Testis (tissue), 3 donors: ENCODE data around the gene MPV17. TPM values are rescaled to one million over a fixed set of nuclear protein-coding genes. Genes with fewer than 3 reads are reported as not detected.
"Not testable (repeated sequence)": the region's sequence is repeated elsewhere in the genome, so short reads cannot be mapped to it uniquely, and the experiment has no call there.

ENCODE experiments used
- DNase-seq: peaks from one replicate; pipeline ENCODE4 v3.0.0-alpha.2; 2019
- H3K27ac ChIP-seq, 2 donors: fragments of 200-600 bp; sonication (generic); one replicate each; pipeline ENCODE4 v1.5.1; 2019
- H3K27me3 ChIP-seq: fragments of 200-600 bp; sonication (generic); one replicate; pipeline ENCODE4 v1.5.1; 2019
- H3K36me3 ChIP-seq: fragments of 200-600 bp; sonication (generic); one replicate; pipeline ENCODE4 v1.5.1; 2017; ENCODE audit warnings: low read depth; ENCODE audit errors: missing control alignments
- H3K4me1 ChIP-seq: fragments of 200-600 bp; sonication (generic); one replicate; pipeline ENCODE4 v1.5.1; 2019
- H3K4me3 ChIP-seq, 2 donors: fragments of 200-600 bp; sonication (generic); one replicate each; pipeline ENCODE4 v1.5.1; 2017 to 2019
- H3K9me3 ChIP-seq: fragments of 200-600 bp; sonication (generic); one replicate; pipeline ENCODE4 v1.5.1; 2017
- POLR2A ChIP-seq: fragments of 450-650 bp; IDR thresholded peaks from one replicate; pipeline ENCODE4 v1.6.1; 2017; ENCODE audit warnings: antibody characterized with exemption, mild to moderate bottlenecking, moderate library complexity
- WGBS, 2 donors: methylation state at CpG; one replicate each; pipeline ENCODE4 v1.1.5; 2018; 5-methylcytosine and 5-hydroxymethylcytosine counted together
- intact Hi-C: fragments of 100-400 bp; cut with DNase I; formaldehyde crosslinking; loops from one replicate; pipeline ENCODE4 v1.15.1; 2023; ENCODE audit warnings: low total_unique reads
- polyA plus RNA-seq: library from polyadenylated mRNA; stranded (reverse); fragments of 350-450 nt; fragmentation: Illumina TruSeq; extraction: RNeasy Lipid Tissue Mini Kit (QIAGEN cat#74804); gene quantifications from one replicate; pipeline ENCODE4 v1.2.3, GENCODE V29; 2014; ENCODE audit warnings: low read depth, low replicate concordance; ENCODE audit not compliant: insufficient read depth
- total RNA-seq, 2 donors: library from RNA; depleted of rRNA; stranded (reverse); fragments of >200 nt; gene quantifications; one replicate each; pipeline ENCODE4 v1.2.3, GENCODE V29; 2016
- TF ChIP-seq, protein P1 (sequence below), 3 experiments: fragments of 450-650 bp in 2 of 3; fragments of 200-600 bp in 1 of 3; sonication (generic) in 1 of 3; IDR thresholded peaks; one replicate each; pipeline ENCODE4 v1.5.1; 2016 to 2019; ENCODE audit warnings: antibody characterized with exemption in 3 of 3, mild to moderate bottlenecking in 2 of 3, moderate library complexity in 1 of 3

MPV17 gene
- total and polyA plus RNA-seq, 3 donors from 2014 or later, result 59.5 to 72.3 (median 71.2) TPM

DNA sequence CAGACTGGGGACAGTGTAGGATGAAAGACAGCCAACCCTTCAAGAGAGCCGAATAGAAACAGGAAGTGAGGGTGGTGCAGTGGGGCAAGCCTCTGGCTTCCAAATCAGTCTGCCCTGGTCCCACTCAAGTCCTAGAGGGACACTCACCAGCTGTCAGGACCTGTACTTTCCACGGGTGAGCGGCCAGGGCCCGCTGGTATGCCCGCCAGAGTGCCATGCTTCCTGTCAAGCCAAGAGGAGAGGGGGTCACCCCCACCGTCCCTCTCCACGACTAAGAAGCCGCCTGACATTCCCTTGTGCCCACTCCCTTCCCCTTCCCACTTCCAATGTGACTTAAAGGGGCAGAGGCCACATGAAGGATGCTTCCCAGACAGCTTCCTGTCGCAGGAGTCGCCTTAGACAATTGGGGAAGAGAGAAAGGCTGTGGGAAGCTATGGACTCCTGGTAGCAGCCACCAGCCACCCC is 564 bp downstream of the MPV17 start:
- 1 to 2% methylated on average over 10 of the region's 10 CpGs for WGBS, 2 donors

DNA sequence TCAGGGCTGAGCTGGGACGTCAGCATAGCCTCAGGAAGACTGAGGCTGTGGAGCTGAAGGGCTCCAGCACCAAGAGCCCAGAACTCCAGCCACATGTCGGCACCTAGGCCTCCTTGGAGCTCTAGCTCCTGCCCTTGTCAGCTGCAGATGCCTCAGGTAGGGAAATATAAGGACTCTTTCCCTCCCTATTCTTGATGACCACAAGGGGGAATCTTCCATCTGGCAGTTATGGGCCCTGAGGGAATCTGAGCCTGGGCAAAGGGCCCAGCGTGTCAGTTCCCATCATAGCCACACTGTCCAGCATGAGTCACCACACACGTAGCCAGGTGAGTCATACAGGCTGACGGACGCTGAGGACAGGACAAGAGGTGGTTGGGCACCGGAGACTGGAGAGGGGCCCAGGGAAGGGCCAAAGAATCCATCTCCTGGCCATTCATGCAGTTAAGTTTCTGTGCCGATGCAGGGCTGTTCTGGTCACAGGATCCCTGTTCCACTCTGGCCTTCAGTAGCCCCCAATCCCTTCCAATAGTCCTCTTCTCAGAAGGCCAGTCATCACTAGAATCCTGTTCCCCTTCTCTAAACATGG is 1.8 kb downstream of the MPV17 start:
- Histone ChIP-seq H3K27ac (no peak overlapping the region), H3K4me1 (peaks cover 16% of the 10 kb centered on the region), H3K27me3 (no peaks in the 10 kb centered on the region), H3K9me3 (no peaks in the 10 kb centered on the region), H3K4me3 (no peak overlapping the region), H3K36me3 (no peaks in the 10 kb centered on the region)
- TF ChIP-seq POLR2A, result no peak
- TF ChIP-seq, protein P1, sequence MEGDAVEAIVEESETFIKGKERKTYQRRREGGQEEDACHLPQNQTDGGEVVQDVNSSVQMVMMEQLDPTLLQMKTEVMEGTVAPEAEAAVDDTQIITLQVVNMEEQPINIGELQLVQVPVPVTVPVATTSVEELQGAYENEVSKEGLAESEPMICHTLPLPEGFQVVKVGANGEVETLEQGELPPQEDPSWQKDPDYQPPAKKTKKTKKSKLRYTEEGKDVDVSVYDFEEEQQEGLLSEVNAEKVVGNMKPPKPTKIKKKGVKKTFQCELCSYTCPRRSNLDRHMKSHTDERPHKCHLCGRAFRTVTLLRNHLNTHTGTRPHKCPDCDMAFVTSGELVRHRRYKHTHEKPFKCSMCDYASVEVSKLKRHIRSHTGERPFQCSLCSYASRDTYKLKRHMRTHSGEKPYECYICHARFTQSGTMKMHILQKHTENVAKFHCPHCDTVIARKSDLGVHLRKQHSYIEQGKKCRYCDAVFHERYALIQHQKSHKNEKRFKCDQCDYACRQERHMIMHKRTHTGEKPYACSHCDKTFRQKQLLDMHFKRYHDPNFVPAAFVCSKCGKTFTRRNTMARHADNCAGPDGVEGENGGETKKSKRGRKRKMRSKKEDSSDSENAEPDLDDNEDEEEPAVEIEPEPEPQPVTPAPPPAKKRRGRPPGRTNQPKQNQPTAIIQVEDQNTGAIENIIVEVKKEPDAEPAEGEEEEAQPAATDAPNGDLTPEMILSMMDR (IDR thresholded peaks at IDR 0.05), result peak; percentile 18 to 26 (median 20)
- peak; percentile 67 for DNase-seq
- WGBS, 2 donors, result 59 to 76% methylated on average over 8 of the region's 8 CpGs
- intact Hi-C loops, result no loop called here

More for the DNA sequence above, 564 bp downstream of the MPV17 start:
- Histone ChIP-seq H3K27me3 (no peaks in the 10 kb centered on the region), H3K4me1 (peaks cover 16% of the 10 kb centered on the region), H3K9me3 (no peaks in the 10 kb centered on the region), H3K36me3 (no peaks in the 10 kb centered on the region), H3K4me3 (peak overlapping the region; percentile 78 to 79), H3K27ac (peak overlapping the region; percentile 76 to 93)
- no peak for DNase-seq
- intact Hi-C loops, result no loop called here
- TF ChIP-seq POLR2A, result no peak

DNA sequence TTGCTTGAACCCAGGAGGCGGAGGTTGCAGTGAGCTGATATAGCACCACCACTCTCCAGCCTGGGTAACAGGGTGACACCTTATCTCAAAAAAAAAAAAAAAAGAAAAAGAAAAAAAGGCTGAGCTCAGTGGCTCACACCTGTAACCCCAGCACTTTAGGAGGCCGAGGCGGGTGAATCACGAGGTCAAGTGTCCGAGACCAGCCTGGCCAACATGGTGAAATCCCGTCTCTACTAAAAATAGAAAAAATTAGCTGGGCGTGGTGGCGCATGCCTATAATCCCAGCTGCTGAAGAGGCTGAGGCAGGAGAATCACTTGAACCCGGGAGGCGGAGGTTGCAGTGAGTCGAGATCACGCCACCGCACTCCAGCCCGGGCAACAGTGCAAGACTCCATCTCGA is 3.1 kb downstream of the MPV17 start:
- H3K27ac ChIP-seq, DNase-seq, H3K4me3 ChIP-seq, H3K27me3 ChIP-seq, H3K9me3 ChIP-seq, H3K36me3 ChIP-seq, intact Hi-C loops: not testable (repeated sequence)
- 93% methylated on average over 15 of the region's 15 CpGs for WGBS, 2 donors
- H3K4me1 ChIP-seq, result peaks cover 16% of the 10 kb centered on the region

DNA sequence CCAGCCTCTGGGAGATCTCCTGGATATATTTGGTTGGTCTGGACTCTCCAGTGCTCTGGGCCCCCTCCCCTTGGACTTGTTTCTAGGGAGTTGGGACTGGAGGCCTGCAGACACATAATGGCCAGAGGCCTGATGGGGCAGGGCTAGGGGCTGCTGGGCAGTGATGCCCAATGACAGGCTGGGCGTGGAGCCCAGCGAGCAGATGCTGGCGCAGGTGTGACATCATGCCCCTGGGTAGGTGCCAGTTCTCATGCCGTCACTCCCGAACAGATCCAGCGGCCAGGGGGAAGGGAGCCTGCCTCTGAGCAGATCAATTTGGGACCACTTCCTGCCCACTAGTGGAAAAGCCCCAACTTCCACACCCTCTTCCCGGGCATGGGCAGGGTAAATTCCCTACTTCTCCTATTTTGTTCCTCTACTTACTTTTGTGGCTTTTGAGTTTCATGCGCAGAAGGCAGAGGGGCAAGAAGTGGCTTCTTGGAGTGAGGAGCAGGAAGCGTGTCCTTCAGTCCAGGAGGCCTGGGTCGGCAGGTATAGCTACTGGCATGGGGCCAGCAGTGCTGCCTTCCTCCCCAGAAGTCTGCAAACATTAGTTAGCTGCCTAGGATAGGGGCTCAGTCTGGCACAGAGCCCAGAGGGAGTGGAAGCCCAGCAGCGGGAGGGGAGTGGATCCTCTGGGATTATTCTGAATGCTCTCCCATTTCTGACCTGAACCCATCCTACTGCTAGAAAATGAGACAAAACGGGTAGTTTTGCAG is 6.1 kb downstream of the MPV17 start:
- intact Hi-C loops, result no loop called here

DNA sequence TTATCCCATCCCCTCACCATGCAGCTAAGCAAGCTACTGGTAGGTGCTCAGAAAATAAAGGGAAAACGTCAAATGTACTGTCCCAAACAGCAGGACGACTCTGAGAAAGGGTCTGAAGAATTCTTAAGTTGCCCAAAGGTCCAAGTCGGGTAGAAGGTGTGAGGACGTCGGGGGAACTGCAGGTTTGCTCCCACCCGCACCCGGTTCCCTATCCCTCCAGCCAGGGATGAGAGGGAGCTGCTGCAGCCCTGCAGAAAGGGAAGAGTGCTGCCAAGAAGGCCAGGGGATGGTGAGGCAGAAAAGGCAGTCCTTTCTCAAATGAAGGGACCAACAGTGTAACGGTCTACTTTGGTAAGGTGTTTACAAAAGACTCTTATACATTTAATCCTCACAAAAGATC is 7.8 kb downstream of the MPV17 start:
- no peak for DNase-seq
- H3K27me3 ChIP-seq, result no peaks in the 10 kb centered on the region
- H3K27ac ChIP-seq, result no peak overlapping the region
- H3K4me1 ChIP-seq, result no peaks in the 10 kb centered on the region
- H3K9me3 ChIP-seq, result no peaks in the 10 kb centered on the region
- H3K36me3 ChIP-seq, result peaks cover 1% of the 10 kb centered on the region
- no peak for TF ChIP-seq POLR2A
- TF ChIP-seq, protein P1 (IDR thresholded peaks at IDR 0.05), result no peak
- H3K4me3 ChIP-seq, result no peak overlapping the region
- intact Hi-C loops, result no loop called here
- 80 to 84% methylated on average over 8 of the region's 8 CpGs for WGBS, 2 donors

More for the DNA sequence above, 6.1 kb downstream of the MPV17 start:
- Histone ChIP-seq H3K27me3 (no peaks in the 10 kb centered on the region), H3K4me3 (no peak overlapping the region), H3K36me3 (no peaks in the 10 kb centered on the region), H3K27ac (no peak overlapping the region), H3K9me3 (no peaks in the 10 kb centered on the region), H3K4me1 (no peaks in the 10 kb centered on the region)
- no peak for DNase-seq
- 64 to 79% methylated on average over 6 to 12 of the region's 12 CpGs for WGBS, 2 donors
- no peak for TF ChIP-seq POLR2A

DNA sequence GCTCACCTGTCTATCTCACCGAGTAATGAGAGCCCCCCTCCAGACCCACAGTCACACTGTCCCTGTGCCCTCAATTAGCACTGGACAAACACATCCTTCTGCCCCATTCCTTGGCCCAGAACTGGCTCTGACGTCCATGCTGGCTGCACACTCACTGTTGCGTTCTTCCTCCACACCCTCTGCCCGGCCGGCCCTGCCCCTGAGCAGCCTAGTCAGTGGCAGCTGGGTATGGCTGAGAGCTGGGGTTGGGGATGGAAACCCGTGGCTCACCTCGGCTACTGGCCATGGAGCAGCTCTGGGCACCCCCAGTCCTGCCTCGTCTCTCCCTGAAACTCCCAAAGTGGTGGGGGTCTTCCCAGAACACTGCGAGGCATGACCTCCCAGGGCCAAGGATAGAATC is 8.2 kb downstream of the MPV17 start:
- intact Hi-C loops, result no loop called here
- Histone ChIP-seq H3K9me3 (no peaks in the 10 kb centered on the region), H3K27ac (no peak overlapping the region), H3K36me3 (peaks cover 3% of the 10 kb centered on the region), H3K27me3 (no peaks in the 10 kb centered on the region), H3K4me3 (no peak overlapping the region), H3K4me1 (no peaks in the 10 kb centered on the region)
- no peak for DNase-seq
- TF ChIP-seq, protein P1 (IDR thresholded peaks at IDR 0.05), result no peak
- no peak for TF ChIP-seq POLR2A
- WGBS, 2 donors, result 92 to 96% methylated on average over 3 to 6 of the region's 9 CpGs
